ENCODE measurements around the gene TSHZ3.

The TSHZ3 gene

GRCh38 chr19:31326329-31327028 lies 22.8 kb downstream of the TSHZ3 start:
- H3K27me3 ChIP-seq (ENCODE audit: low read depth, low read length), result no peaks in the 10 kb centered on the region
- H3K9me3 ChIP-seq (ENCODE audit: insufficient read depth, low read length), result no peaks in the 10 kb centered on the region
- no peak overlapping the region for H3K4me2 ChIP-seq (ENCODE audit: low read length)
- TF ChIP-seq EZH2phosphoT487 (IDR thresholded peaks at IDR 0.05; ENCODE audit: low read depth), result no peak
- TF ChIP-seq CTCF (IDR thresholded peaks at IDR 0.05; ENCODE audit: low read depth, low read length), result no peak
- H3K9ac ChIP-seq (ENCODE audit: low read length), result no peak overlapping the region
- no peak overlapping the region for H3K4me3 ChIP-seq (ENCODE audit: low read length)
- H3K27ac ChIP-seq (ENCODE audit: low read length), result no peak overlapping the region
- no peaks in the 10 kb centered on the region for H3K36me3 ChIP-seq (replicated peaks; ENCODE audit: low read depth, low read length)
- no peaks in the 10 kb centered on the region for H3K79me2 ChIP-seq (ENCODE audit: low read length)
- no peak overlapping the region for H2AFZ ChIP-seq (ENCODE audit: low read depth, low read length)
- H4K20me1 ChIP-seq (ENCODE audit: insufficient read depth, low read length), result no peaks in the 10 kb centered on the region
- H3K4me1 ChIP-seq (ENCODE audit: low read length), result no peaks in the 10 kb centered on the region

GRCh38 chr19:31325342-31325741 lies 23.9 kb downstream of the TSHZ3 start:
- H3K36me3 ChIP-seq (replicated peaks; ENCODE audit: low read depth, low read length), result no peaks in the 10 kb centered on the region
- H3K9ac ChIP-seq (ENCODE audit: low read length), result no peak overlapping the region
- no peaks in the 10 kb centered on the region for H4K20me1 ChIP-seq (ENCODE audit: insufficient read depth, low read length)
- H3K27ac ChIP-seq (ENCODE audit: low read length), result no peak overlapping the region
- TF ChIP-seq CTCF (IDR thresholded peaks at IDR 0.05; ENCODE audit: low read depth, low read length) (no peak), EZH2phosphoT487 (IDR thresholded peaks at IDR 0.05; ENCODE audit: low read depth) (no peak)
- H3K9me3 ChIP-seq (ENCODE audit: insufficient read depth, low read length), result no peaks in the 10 kb centered on the region
- no peaks in the 10 kb centered on the region for H3K79me2 ChIP-seq (ENCODE audit: low read length)
- H3K27me3 ChIP-seq (ENCODE audit: low read depth, low read length), result no peaks in the 10 kb centered on the region
- no peaks in the 10 kb centered on the region for H3K4me1 ChIP-seq (ENCODE audit: low read length)
- H2AFZ ChIP-seq (ENCODE audit: low read depth, low read length), result no peak overlapping the region
- H3K4me3 ChIP-seq (ENCODE audit: low read length), result no peak overlapping the region
- H3K4me2 ChIP-seq (ENCODE audit: low read length), result no peak overlapping the region

GRCh38 chr19:31319465-31319864 lies 29.8 kb downstream of the TSHZ3 start:
- Histone ChIP-seq H3K9me3 (ENCODE audit: insufficient read depth, low read length) (no peaks in the 10 kb centered on the region), H3K4me2 (ENCODE audit: low read length) (no peak overlapping the region), H3K4me1 (ENCODE audit: low read length) (no peaks in the 10 kb centered on the region), H3K9ac (ENCODE audit: low read length) (no peak overlapping the region), H3K4me3 (ENCODE audit: low read length) (no peak overlapping the region), H3K36me3 (replicated peaks; ENCODE audit: low read depth, low read length) (no peaks in the 10 kb centered on the region), H3K27me3 (ENCODE audit: low read depth, low read length) (no peaks in the 10 kb centered on the region), H2AFZ (ENCODE audit: low read depth, low read length) (no peak overlapping the region), H4K20me1 (ENCODE audit: insufficient read depth, low read length) (no peaks in the 10 kb centered on the region), H3K27ac (ENCODE audit: low read length) (no peak overlapping the region), H3K79me2 (ENCODE audit: low read length) (no peaks in the 10 kb centered on the region)
- TF ChIP-seq EZH2phosphoT487 (IDR thresholded peaks at IDR 0.05; ENCODE audit: low read depth) (no peak), CTCF (IDR thresholded peaks at IDR 0.05; ENCODE audit: low read depth, low read length) (no peak)

GRCh38 chr19:31318790-31319425 lies 30.3 kb downstream of the TSHZ3 start:
- Histone ChIP-seq H3K9me3 (ENCODE audit: insufficient read depth, low read length) (no peaks in the 10 kb centered on the region), H3K27me3 (ENCODE audit: low read depth, low read length) (no peaks in the 10 kb centered on the region), H3K4me2 (ENCODE audit: low read length) (no peak overlapping the region), H4K20me1 (ENCODE audit: insufficient read depth, low read length) (no peaks in the 10 kb centered on the region), H3K4me1 (ENCODE audit: low read length) (no peaks in the 10 kb centered on the region), H2AFZ (ENCODE audit: low read depth, low read length) (no peak overlapping the region), H3K36me3 (replicated peaks; ENCODE audit: low read depth, low read length) (no peaks in the 10 kb centered on the region), H3K27ac (ENCODE audit: low read length) (no peak overlapping the region), H3K4me3 (ENCODE audit: low read length) (no peak overlapping the region), H3K79me2 (ENCODE audit: low read length) (no peaks in the 10 kb centered on the region), H3K9ac (ENCODE audit: low read length) (no peak overlapping the region)
- TF ChIP-seq EZH2phosphoT487 (IDR thresholded peaks at IDR 0.05; ENCODE audit: low read depth), result no peak
- no peak for TF ChIP-seq CTCF (IDR thresholded peaks at IDR 0.05; ENCODE audit: low read depth, low read length)

All from OCI-LY3 (cell line).